HCT116 (cell line): Measurements from ENCODE around the gene CD200. TPM values are rescaled to one million over a fixed set of nuclear protein-coding genes. Genes with fewer than 3 reads are reported as not detected.

Source experiments
- ATAC-seq: fragments of 200-7000 bp; cut with Tn5 transposase; 2 replicates; pipeline ENCODE4 v1.9.1; 2020; ENCODE audit warnings: mild to moderate bottlenecking, moderate library complexity
- BruUV-seq: library from RNA; stranded (reverse); fragments of 400-500 nt; replicated peaks from 2 replicates; lab custom pipeline; 2021; lab: Mats Ljungman, UMichigan
- CTCF ChIA-PET: fragments of 300-600 bp; sonication (Branson Sonifier 250); formaldehyde crosslinking; loops from one replicate; lab custom pipeline; 2021; ENCODE audit warnings: antibody characterized with exemption; lab: Charles Lee
- POLR2A ChIA-PET: fragments of 300-600, 350-600 bp; sonication (Branson Sonifier 250); formaldehyde crosslinking; loops from one replicate; lab custom pipeline; 2021; ENCODE audit warnings: antibody characterized with exemption; lab: Charles Lee
- RAD21 ChIA-PET, 2 experiments: fragments of 300-600 bp; sonication (Branson Sonifier 250); formaldehyde crosslinking; loops; one replicate each; lab custom pipeline; 2023; ENCODE audit warnings: low total read pairs in 2 of 2; ENCODE audit not compliant: uncharacterized antibody in 2 of 2, unreplicated experiment in 2 of 2, low non-redundant PET in 1 of 2; lab: Charles Lee
- DNase-seq: peaks from one replicate; pipeline ENCODE4 v3.0.0-alpha.2; 2010; ENCODE audit warnings: low read depth, low spot score
- H2AFZ ChIP-seq: fragments of 200-600 bp; shearing (Covaris generic), sonication (generic); 2 replicates; pipeline ENCODE4 v1.6.1; 2017; ENCODE audit warnings: low read depth, mixed run types, mixed read lengths, antibody characterized with exemption, low read length; ENCODE audit not compliant: poor library complexity, severe bottlenecking
- H3K27ac ChIP-seq: 2 replicates; pipeline ENCODE4 v1.5.1; 2012; ENCODE audit warnings: low read depth, low read length
- H3K27me3 ChIP-seq: fragments of 200-600 bp; sonication (generic); 2 replicates; pipeline ENCODE4 v1.6.1; 2016; ENCODE audit warnings: mixed run types, low read length, mixed read lengths; ENCODE audit not compliant: insufficient read depth
- H3K36me3 ChIP-seq, 2 experiments: fragments of 200-500 bp in 1 of 2; fragments of 200-600 bp in 1 of 2; sonication (Bioruptor generic) in 1 of 2; sonication (generic) in 1 of 2; 2 replicates each; pipeline versions ENCODE4 v1.5.1 to v1.6.1; 2014 to 2016; ENCODE audit warnings: low read length in 2 of 2, inconsistent platforms in 1 of 2, mixed read lengths in 1 of 2, mixed run types in 1 of 2; ENCODE audit not compliant: insufficient read depth in 2 of 2, control insufficient read depth in 1 of 2
- H3K4me1 ChIP-seq, 2 experiments: fragments of 200-600 bp in 1 of 2; sonication (generic) in 1 of 2; 2 replicates each; pipeline versions ENCODE4 v1.5.1 to v1.6.1; 2012 to 2017; ENCODE audit warnings: low read length in 2 of 2, inconsistent platforms in 1 of 2, mild to moderate bottlenecking in 1 of 2, mixed read lengths in 1 of 2, mixed run types in 1 of 2, moderate library complexity in 1 of 2; ENCODE audit not compliant: insufficient read depth in 2 of 2, control insufficient read depth in 1 of 2
- H3K4me2 ChIP-seq: fragments of 200-600 bp; sonication (generic); 2 replicates; pipeline ENCODE4 v1.6.1; 2017; ENCODE audit warnings: mixed run types, low read length, mixed read lengths
- H3K4me3 ChIP-seq, 2 experiments: fragments of 200-600 bp in 1 of 2; sonication (generic) in 1 of 2; replicated peaks in 1 of 2; 2 replicates each; pipeline ENCODE4 v1.5.1; 2011 to 2016; ENCODE audit warnings: low read length in 2 of 2, control low read depth in 1 of 2, low read depth in 1 of 2, mild to moderate bottlenecking in 1 of 2, mixed read lengths in 1 of 2, mixed run types in 1 of 2
- H3K79me2 ChIP-seq: fragments of 200-600 bp; sonication (generic); 2 replicates; pipeline ENCODE4 v1.6.1; 2017; ENCODE audit warnings: mild to moderate bottlenecking, mixed run types, low read length, moderate library complexity, mixed read lengths; ENCODE audit not compliant: insufficient read depth
- H3K9ac ChIP-seq: fragments of 200-600 bp; sonication (generic); 2 replicates; pipeline ENCODE4 v1.6.1; 2016; ENCODE audit warnings: low read length, mixed read lengths
- H3K9me2 ChIP-seq: fragments of 200-600 bp; sonication (generic), shearing (Covaris generic); 2 replicates; pipeline ENCODE4 v1.6.1; 2017; ENCODE audit warnings: mixed run types, mild to moderate bottlenecking, moderate library complexity; ENCODE audit not compliant: insufficient read depth
- H3K9me3 ChIP-seq, 2 experiments: fragments of 200-500 bp in 1 of 2; fragments of 200-600 bp in 1 of 2; sonication (Bioruptor generic) in 1 of 2; sonication (generic) in 1 of 2; 2 replicates each; pipeline ENCODE4 v1.6.1; 2014 to 2017; ENCODE audit warnings: low read length in 2 of 2, mixed read lengths in 2 of 2, inconsistent platforms in 1 of 2, low read depth in 1 of 2, mild to moderate bottlenecking in 1 of 2, mixed run types in 1 of 2, moderate library complexity in 1 of 2; ENCODE audit not compliant: control insufficient read depth in 1 of 2, insufficient read depth in 1 of 2
- H4K20me1 ChIP-seq: fragments of 200-600 bp; sonication (generic), shearing (Covaris generic); 2 replicates; pipeline ENCODE4 v1.6.1; 2017; ENCODE audit warnings: mixed run types, mild to moderate bottlenecking, moderate library complexity; ENCODE audit not compliant: insufficient read depth
- EGR1 ChIP-seq: IDR thresholded peaks from 2 replicates; pipeline ENCODE4 v1.6.1; 2012; ENCODE audit warnings: low read depth
- EZH2 ChIP-seq: fragments of 200-600 bp; sonication (generic); IDR thresholded peaks from 2 replicates; pipeline ENCODE4 v1.6.1; 2017; ENCODE audit warnings: antibody characterized with exemption, mixed run types
- POLR2A ChIP-seq: IDR thresholded peaks from 2 replicates; pipeline ENCODE4 v1.7.0; 2011; ENCODE audit warnings: borderline replicate concordance; ENCODE audit not compliant: insufficient read depth, insufficient read length; ENCODE audit errors: extremely low read depth
- RAD21 ChIP-seq: IDR thresholded peaks from 2 replicates; pipeline ENCODE4 v1.6.1; 2012; ENCODE audit warnings: low read depth, mild to moderate bottlenecking
- SP1 ChIP-seq: IDR thresholded peaks from 2 replicates; pipeline ENCODE4 v1.6.1; 2012; ENCODE audit warnings: low read depth
- YY1 ChIP-seq: IDR thresholded peaks from 2 replicates; pipeline ENCODE4 v1.6.1; 2011; ENCODE audit warnings: low read length, low read depth, moderate library complexity, mild to moderate bottlenecking; ENCODE audit not compliant: insufficient replicate concordance; ENCODE audit errors: extremely low read depth
- intact Hi-C: fragments of 100-400 bp; cut with micrococcal nuclease; formaldehyde crosslinking; loops from 2 replicates; pipeline ENCODE4 v1.10.0; 2022
- total RNA-seq: library from RNA; stranded (reverse); gene quantifications from one replicate; pipeline ENCODE4 v1.2.1, GENCODE V29; 2021; ENCODE audit not compliant: unreplicated experiment
- TF ChIP-seq, protein P1 (sequence below), 3 experiments: fragments of 200-600 bp in 1 of 3; sonication (generic) in 1 of 3; IDR thresholded peaks in 2 of 3; conservative IDR thresholded peaks in 1 of 3; 2 replicates each; pipeline ENCODE4 v1.5.1; 2012 to 2017; ENCODE audit warnings: low read depth in 2 of 3, low read length in 2 of 3, antibody characterized with exemption in 1 of 3, borderline replicate concordance in 1 of 3, control low read depth in 1 of 3, mild to moderate bottlenecking in 1 of 3, mixed read lengths in 1 of 3, mixed run types in 1 of 3, moderate library complexity in 1 of 3; ENCODE audit not compliant: insufficient read depth in 1 of 3
- TF ChIP-seq, protein P2 (sequence below): IDR thresholded peaks from 2 replicates; pipeline ENCODE4 v1.6.1; 2011; ENCODE audit warnings: mild to moderate bottlenecking, low read length, moderate library complexity; ENCODE audit not compliant: insufficient replicate concordance; ENCODE audit errors: extremely low read depth

The CD200 gene
- total RNA-seq, 1 experiment from 2014 or later: not detected

GRCh38 chr3:112321867-112322652 is 10.9 kb upstream of the CD200 start (continued):
- TF ChIP-seq, protein P1, sequence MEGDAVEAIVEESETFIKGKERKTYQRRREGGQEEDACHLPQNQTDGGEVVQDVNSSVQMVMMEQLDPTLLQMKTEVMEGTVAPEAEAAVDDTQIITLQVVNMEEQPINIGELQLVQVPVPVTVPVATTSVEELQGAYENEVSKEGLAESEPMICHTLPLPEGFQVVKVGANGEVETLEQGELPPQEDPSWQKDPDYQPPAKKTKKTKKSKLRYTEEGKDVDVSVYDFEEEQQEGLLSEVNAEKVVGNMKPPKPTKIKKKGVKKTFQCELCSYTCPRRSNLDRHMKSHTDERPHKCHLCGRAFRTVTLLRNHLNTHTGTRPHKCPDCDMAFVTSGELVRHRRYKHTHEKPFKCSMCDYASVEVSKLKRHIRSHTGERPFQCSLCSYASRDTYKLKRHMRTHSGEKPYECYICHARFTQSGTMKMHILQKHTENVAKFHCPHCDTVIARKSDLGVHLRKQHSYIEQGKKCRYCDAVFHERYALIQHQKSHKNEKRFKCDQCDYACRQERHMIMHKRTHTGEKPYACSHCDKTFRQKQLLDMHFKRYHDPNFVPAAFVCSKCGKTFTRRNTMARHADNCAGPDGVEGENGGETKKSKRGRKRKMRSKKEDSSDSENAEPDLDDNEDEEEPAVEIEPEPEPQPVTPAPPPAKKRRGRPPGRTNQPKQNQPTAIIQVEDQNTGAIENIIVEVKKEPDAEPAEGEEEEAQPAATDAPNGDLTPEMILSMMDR (IDR thresholded peaks at IDR 0.05 in 2 of 3, conservative IDR thresholded peaks at IDR 0.05 in 1 of 3; ENCODE audit: borderline replicate concordance in 1 of 3, insufficient read depth in 1 of 3, low read depth in 2 of 3, low read length in 2 of 3): no peak
- no peak for TF ChIP-seq POLR2A
- TF ChIP-seq YY1: no peak
- no peak for TF ChIP-seq EGR1
- TF ChIP-seq, protein P2, sequence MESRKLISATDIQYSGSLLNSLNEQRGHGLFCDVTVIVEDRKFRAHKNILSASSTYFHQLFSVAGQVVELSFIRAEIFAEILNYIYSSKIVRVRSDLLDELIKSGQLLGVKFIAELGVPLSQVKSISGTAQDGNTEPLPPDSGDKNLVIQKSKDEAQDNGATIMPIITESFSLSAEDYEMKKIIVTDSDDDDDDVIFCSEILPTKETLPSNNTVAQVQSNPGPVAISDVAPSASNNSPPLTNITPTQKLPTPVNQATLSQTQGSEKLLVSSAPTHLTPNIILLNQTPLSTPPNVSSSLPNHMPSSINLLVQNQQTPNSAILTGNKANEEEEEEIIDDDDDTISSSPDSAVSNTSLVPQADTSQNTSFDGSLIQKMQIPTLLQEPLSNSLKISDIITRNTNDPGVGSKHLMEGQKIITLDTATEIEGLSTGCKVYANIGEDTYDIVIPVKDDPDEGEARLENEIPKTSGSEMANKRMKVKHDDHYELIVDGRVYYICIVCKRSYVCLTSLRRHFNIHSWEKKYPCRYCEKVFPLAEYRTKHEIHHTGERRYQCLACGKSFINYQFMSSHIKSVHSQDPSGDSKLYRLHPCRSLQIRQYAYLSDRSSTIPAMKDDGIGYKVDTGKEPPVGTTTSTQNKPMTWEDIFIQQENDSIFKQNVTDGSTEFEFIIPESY: no peak
- no peak for TF ChIP-seq SP1
- TF ChIP-seq EZH2: no peak

DNA sequence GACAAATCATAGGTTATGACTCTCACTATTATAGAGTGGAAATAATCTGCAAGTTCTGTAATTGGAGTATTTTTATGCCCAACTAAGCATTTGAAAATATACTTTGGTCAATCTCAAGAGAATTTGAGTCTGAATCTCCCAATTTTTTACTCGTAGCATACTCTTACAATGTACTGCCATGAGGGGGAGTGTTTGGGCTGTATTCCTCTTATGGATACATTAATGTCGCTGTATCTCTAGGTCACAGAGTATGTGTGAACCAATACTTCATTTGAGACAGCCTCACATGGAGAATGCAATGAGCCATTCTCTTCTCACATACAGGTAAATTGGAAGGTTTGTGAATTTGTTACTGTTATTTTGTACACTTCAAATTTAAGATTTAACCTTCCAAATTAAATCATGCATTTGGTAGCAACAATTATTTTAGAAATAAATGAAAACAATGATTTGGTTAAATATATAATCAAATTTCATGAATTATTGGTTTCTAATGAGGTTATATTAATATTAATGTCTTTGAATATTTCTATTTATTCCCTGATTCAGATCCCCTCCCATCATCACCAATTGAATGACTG is 5.5 kb upstream of the CD200 start:
- POLR2A ChIA-PET: no interaction called here
- Histone ChIP-seq H3K4me2 (no peak overlapping the region), H3K4me3 (no peak overlapping the region)
- DNase-seq: peak; percentile 55
- TF ChIP-seq EZH2: no peak
- no peak for TF ChIP-seq YY1
- TF ChIP-seq RAD21: peak; percentile 78
- TF ChIP-seq, protein P1 (IDR thresholded peaks at IDR 0.05 in 2 of 3, conservative IDR thresholded peaks at IDR 0.05 in 1 of 3; ENCODE audit: borderline replicate concordance in 1 of 3, insufficient read depth in 1 of 3, low read depth in 2 of 3, low read length in 2 of 3): peak; percentile 66 to 76 (median 67)
- TF ChIP-seq, all 23 proteins: peak for 2
- ChIA-PET RAD21 (no interaction called here), CTCF (interaction anchor here (1.0 to 1.2 kb wide), 2 partner anchors 11 to 110 kb away, joined by 3 to 5 read pairs; no protein-coding TSS in a partner anchor)
- no peak overlapping the region for H3K9ac ChIP-seq
- H3K9me3 ChIP-seq: no peaks in the 10 kb centered on the region
- no peaks in the 10 kb centered on the region for H3K36me3 ChIP-seq
- no TSS peak for BruUV-seq
- H3K27ac ChIP-seq: no peak overlapping the region
- no peaks in the 10 kb centered on the region for H3K27me3 ChIP-seq
- no peaks in the 10 kb centered on the region for H3K9me2 ChIP-seq
- ATAC-seq: peak; percentile 99
- H3K4me1 ChIP-seq: no peaks in the 10 kb centered on the region
- H4K20me1 ChIP-seq: no peaks in the 10 kb centered on the region
- no peak overlapping the region for H2AFZ ChIP-seq
- intact Hi-C loops: loop anchor here (1.0 to 5.0 kb wide), 4 partner anchors 110 to 204 kb away; no protein-coding TSS in a partner anchor
- H3K79me2 ChIP-seq: no peaks in the 10 kb centered on the region
